Mucosa of descending colon (tissue), 3 donors: ENCODE measurements around the gene FOLR1. TPM values are rescaled to one million over a fixed set of nuclear protein-coding genes. Genes with fewer than 3 reads are reported as not detected.
"Not testable (repeated sequence)": the region's sequence is repeated elsewhere in the genome, so short reads cannot be mapped to it uniquely, and the experiment has no call there.

Experiments used
- ATAC-seq: fragments of 200-7000 bp; cut with Tn5 transposase; one replicate; pipeline ENCODE4 v1.9.1; 2020; ENCODE audit warnings: mild to moderate bottlenecking, moderate library complexity
- DNase-seq, 3 donors: peaks; one replicate each; pipeline ENCODE4 v3.0.0-alpha.2; 2020
- H3K36me3 ChIP-seq: fragments of 200-600 bp; one replicate; pipeline ENCODE4 v1.8.0; 2021; ENCODE audit warnings: low read depth, mild to moderate bottlenecking
- H3K4me1 ChIP-seq: fragments of 200-600 bp; one replicate; pipeline ENCODE4 v1.8.0; 2021; ENCODE audit warnings: low read depth, mild to moderate bottlenecking
- H3K4me3 ChIP-seq: fragments of 200-600 bp; one replicate; pipeline ENCODE4 v1.8.0; 2021; ENCODE audit warnings: mild to moderate bottlenecking
- H3K9me3 ChIP-seq: fragments of 200-600 bp; one replicate; pipeline ENCODE4 v1.8.0; 2021; ENCODE audit warnings: mild to moderate bottlenecking
- intact Hi-C, 2 donors: fragments of 100-400 bp; cut with DNase I in 1 of 2; cut with micrococcal nuclease in 1 of 2; formaldehyde crosslinking; loops; one replicate each; pipeline versions ENCODE4 v1.11.0 to v1.11.1; 2022; cut with DNase I, micrococcal nuclease
- long read RNA-seq, 2 donors: library from polyadenylated mRNA; unstranded; transcript quantifications; one replicate each; pipeline ENCODE4 v2.0.0, GENCODE V29; 2019 to 2021
- total RNA-seq, 3 donors: library from RNA; stranded (reverse); fragmentation: NEBNext Ultra II Directional in 2 of 3; extraction: Animal tissue kit (Norgen Biotek cat#: 25700) in 2 of 3; gene quantifications; one replicate each; pipeline versions ENCODE4 v1.2.1 to v1.2.4, GENCODE V29; 2021 to 2023
- TF ChIP-seq, protein P1 (sequence below): fragments of 200-600 bp; IDR thresholded peaks from one replicate; pipeline ENCODE4 v1.8.0; 2022; ENCODE audit warnings: antibody characterized with exemption, mild to moderate bottlenecking
- donor health status: DM: no; HTN: no; CAD: no; lungs with moderate emphysema.
- donor health status: DM: no; HTN: no; CAD: no.
- donor health status: DM: no; HTN: yes; CAD: no.

The FOLR1 gene
- not detected for total RNA-seq
- long read RNA-seq, donor 1, result 0 reads
- long read RNA-seq, donor 2, result 0 reads

DNA sequence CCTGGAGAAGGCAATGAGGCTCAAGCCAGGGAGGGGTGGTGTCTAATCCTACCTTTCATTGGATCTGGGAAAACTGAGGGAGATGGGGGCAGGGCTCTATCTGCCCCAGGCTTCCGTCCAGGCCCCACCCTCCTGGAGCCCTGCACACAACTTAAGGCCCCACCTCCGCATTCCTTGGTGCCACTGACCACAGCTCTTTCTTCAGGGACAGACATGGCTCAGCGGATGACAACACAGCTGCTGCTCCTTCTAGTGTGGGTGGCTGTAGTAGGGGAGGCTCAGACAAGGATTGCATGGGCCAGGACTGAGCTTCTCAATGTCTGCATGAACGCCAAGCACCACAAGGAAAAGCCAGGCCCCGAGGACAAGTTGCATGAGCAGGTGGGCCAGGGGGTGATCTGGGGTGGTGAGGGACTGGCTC is at the start of gene FOLR1:
FOLR1 (plus strand) TSS at position 180 of the 421 bp plus-strand sequence; CDS start at position 214, 34 bp downstream.
- DNase-seq (no peak), ATAC-seq (peak; percentile 31)
- intact Hi-C loops, result no loop called here
- Histone ChIP-seq H3K36me3 (no peaks in the 10 kb centered on the region), H3K9me3 (no peaks in the 10 kb centered on the region), H3K4me1 (no peaks in the 10 kb centered on the region), H3K4me3 (no peak within 1 kb of the TSS)
- TF ChIP-seq, protein P1, sequence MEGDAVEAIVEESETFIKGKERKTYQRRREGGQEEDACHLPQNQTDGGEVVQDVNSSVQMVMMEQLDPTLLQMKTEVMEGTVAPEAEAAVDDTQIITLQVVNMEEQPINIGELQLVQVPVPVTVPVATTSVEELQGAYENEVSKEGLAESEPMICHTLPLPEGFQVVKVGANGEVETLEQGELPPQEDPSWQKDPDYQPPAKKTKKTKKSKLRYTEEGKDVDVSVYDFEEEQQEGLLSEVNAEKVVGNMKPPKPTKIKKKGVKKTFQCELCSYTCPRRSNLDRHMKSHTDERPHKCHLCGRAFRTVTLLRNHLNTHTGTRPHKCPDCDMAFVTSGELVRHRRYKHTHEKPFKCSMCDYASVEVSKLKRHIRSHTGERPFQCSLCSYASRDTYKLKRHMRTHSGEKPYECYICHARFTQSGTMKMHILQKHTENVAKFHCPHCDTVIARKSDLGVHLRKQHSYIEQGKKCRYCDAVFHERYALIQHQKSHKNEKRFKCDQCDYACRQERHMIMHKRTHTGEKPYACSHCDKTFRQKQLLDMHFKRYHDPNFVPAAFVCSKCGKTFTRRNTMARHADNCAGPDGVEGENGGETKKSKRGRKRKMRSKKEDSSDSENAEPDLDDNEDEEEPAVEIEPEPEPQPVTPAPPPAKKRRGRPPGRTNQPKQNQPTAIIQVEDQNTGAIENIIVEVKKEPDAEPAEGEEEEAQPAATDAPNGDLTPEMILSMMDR, result no peak

DNA sequence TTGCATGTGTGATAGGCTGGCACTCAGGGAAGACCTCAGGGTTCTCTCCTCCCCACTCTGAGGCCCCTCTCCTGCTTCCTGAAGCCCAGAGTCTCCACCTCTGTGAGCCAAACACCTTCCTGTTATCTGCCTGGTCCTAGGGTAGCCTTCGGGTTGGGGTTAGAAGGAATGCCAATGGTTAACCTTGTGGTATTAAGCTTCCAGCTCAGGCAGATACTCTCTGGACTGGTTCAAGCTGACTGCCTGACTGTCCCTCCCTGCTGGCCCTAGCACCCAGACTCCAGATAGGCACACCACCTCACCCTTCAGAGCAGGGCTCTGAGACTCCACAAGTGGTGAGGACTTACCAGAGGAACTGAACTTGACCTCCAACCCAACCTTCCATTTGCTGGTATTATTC is 49.4 kb upstream of the FOLR1 start:
- H3K36me3 ChIP-seq, DNase-seq, H3K4me3 ChIP-seq, intact Hi-C loops, ATAC-seq, H3K4me1 ChIP-seq, H3K9me3 ChIP-seq: not testable (repeated sequence)

DNA sequence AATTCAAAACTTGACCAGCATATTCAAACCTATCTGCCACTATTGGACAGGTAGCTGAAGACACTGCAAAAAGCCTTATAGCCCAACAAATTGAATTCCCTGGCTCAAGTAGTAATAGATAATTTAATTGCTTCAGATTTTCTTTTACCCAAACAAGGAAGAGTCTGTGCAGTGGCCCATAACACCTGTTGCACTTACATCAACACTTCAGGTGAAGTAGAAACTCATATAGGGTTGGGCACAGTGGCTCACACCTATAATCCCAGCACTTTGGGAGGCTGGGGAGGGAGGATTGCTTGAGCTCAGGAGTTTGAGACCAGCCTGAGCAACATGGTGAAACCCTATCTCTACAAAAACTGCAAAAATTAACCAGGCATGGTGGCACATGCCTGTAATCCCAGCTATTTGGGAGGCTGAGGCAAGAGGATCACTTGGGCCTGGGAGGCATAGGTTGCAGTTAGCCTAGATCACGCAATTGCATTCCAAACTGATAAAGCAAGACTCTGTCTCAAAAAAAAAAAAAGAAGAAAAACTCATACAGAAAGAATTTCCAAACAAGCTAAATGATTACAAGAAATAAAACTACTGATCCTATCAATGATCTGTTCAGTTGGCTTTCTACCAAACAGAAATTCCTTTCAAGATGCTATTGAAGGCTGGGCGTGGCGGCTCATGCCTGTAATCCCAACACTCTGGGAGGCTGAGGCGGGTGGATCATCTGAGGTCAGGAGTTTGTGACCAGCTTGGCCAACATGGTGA is 47.0 kb upstream of the FOLR1 start:
- no peaks in the 10 kb centered on the region for H3K9me3 ChIP-seq
- H3K4me1 ChIP-seq, result peaks cover 5% of the 10 kb centered on the region
- TF ChIP-seq, protein P1, result no peak
- no peak overlapping the region for H3K4me3 ChIP-seq
- peak; percentile 21 for ATAC-seq
- DNase-seq, result peak in 1 of 3 donors; percentile 27
- intact Hi-C loops, result no loop called here
- H3K36me3 ChIP-seq, result no peaks in the 10 kb centered on the region

DNA sequence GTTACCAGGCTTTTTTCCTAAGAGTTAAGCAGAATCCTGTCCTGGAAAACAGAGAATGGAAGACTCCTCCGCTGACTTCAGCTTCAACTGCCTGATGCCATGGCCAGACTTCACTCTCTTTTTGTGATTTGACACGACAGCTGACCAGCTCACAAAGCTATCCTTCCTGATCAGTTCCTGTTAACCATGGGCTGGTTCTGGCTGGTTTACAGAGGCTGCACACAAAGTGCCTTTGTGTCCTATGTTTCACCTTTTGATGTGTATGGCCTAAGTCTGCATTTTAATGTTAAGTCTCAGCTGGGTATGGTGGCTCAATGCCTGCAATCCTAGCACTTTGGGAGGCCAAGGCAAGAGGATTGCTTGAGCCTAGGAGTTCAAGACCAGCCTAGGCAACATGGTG is 45.3 kb upstream of the FOLR1 start:
- TF ChIP-seq, protein P1, result no peak
- Histone ChIP-seq H3K9me3 (no peaks in the 10 kb centered on the region), H3K4me1 (peaks cover 5% of the 10 kb centered on the region), H3K36me3 (no peaks in the 10 kb centered on the region), H3K4me3 (no peak overlapping the region)
- ATAC-seq, result no peak
- DNase-seq, result no peak
- intact Hi-C loops, result no loop called here

DNA sequence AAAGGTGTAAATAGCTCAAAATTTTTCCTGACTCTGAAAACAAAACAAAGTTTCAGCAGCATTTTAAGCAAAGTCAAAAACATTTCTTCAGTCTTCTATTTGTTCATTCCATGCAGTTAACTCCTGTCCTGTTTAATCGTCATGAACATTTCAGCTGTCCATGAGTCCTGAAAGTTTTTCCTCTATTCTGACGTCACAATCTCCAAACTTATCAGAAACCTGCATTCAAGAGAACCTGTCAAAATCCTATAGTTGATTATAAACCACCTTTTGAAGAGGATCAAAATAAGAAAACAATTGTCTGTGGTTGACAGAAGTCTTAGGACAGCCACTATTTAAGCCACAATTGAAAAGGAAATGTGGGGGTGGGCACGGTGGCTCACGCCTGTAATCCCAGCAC is 41.1 kb upstream of the FOLR1 start:
- H3K36me3 ChIP-seq, result no peaks in the 10 kb centered on the region
- ATAC-seq, result no peak

GRCh38 chr11:72153874-72154273 is 38.1 kb upstream of the FOLR1 start:
- H3K4me1 ChIP-seq, H3K4me3 ChIP-seq, H3K36me3 ChIP-seq, ATAC-seq, DNase-seq, H3K9me3 ChIP-seq, intact Hi-C loops: not testable (repeated sequence)

More for the DNA sequence above, 41.1 kb upstream of the FOLR1 start:
- intact Hi-C loops, result no loop called here
- no peaks in the 10 kb centered on the region for H3K4me1 ChIP-seq
- no peaks in the 10 kb centered on the region for H3K9me3 ChIP-seq
- H3K4me3 ChIP-seq, result no peak overlapping the region
- TF ChIP-seq, protein P1, result no peak
- DNase-seq, result no peak
